ENCODE data around the gene WRAP73. TPM values are rescaled to one million over a fixed set of nuclear protein-coding genes. Genes with fewer than 3 reads are reported as not detected.
A peak's percentile ranks its signal among the peaks of the same experiment; 100 is the strongest.
"Not testable (repeated sequence)": the region's sequence is repeated elsewhere in the genome, so short reads cannot be mapped to it uniquely, and the experiment has no call there.

WRAP73 gene
- total RNA-seq, 3 donors from 2014 or later (not counting 1 experiment from before 2014, with no cell fraction given) = 27.8 to 35.4 (median 30.1) TPM

GRCh38 chr1:3586986-3587759 is 62.7 kb downstream of the WRAP73 start:
- Mint-ChIP-seq H3K36me3 (no peaks in the 10 kb centered on the region), H3K4me1 (peaks cover 0 to 10% of the 10 kb centered on the region in 2 donors), H3K27me3 (ENCODE audit: low read depth in 2 of 2) (no peaks in the 10 kb centered on the region), H3K4me3 (no peak overlapping the region), H3K27ac (peak overlapping the region in 1 of 2 donors; percentile 53), H3K9me3 (no peaks in the 10 kb centered on the region)
- ATAC-seq (no peak), DNase-seq (no peak)
- Histone ChIP-seq H3K9me3 (ENCODE audit: control insufficient read depth, insufficient read depth, low read length) (no peaks in the 10 kb centered on the region), H3K27me3 (ENCODE audit: control insufficient read depth, insufficient read depth, low read length) (no peaks in the 10 kb centered on the region), H3K4me1 (ENCODE audit: control insufficient read depth, insufficient read depth, low read length) (no peaks in the 10 kb centered on the region), H3K27ac (ENCODE audit: low read length) (no peak overlapping the region), H3K4me3 (ENCODE audit: low read length) (no peak overlapping the region), H3K36me3 (ENCODE audit: control insufficient read depth, insufficient read depth, low read length) (no peaks in the 10 kb centered on the region)
- intact Hi-C loops (cut with micrococcal nuclease) = no loop called here
- TF ChIP-seq CTCF (IDR thresholded peaks at IDR 0.05) = no peak
- WGBS (ENCODE audit: insufficient coverage) = 93% methylated on average over 23 of the region's 24 CpGs

- H3K9me3 Mint-ChIP-seq = no peaks in the 10 kb centered on the region
Measured at GRCh38 chr1:3585940-3586568, 63.8 kb downstream of the WRAP73 start.

GRCh38 chr1:3585353-3585868 is 64.5 kb downstream of the WRAP73 start:
- 51% methylated on average over 6 of the region's 6 CpGs for WGBS (ENCODE audit: insufficient coverage)

More at GRCh38 chr1:3585940-3586568, 63.8 kb downstream of the WRAP73 start:
- Histone ChIP-seq H3K27me3 (ENCODE audit: control insufficient read depth, insufficient read depth, low read length) (no peaks in the 10 kb centered on the region), H3K4me1 (ENCODE audit: control insufficient read depth, insufficient read depth, low read length) (no peaks in the 10 kb centered on the region), H3K4me3 (ENCODE audit: low read length) (no peak overlapping the region), H3K9me3 (ENCODE audit: control insufficient read depth, insufficient read depth, low read length) (no peaks in the 10 kb centered on the region), H3K36me3 (ENCODE audit: control insufficient read depth, insufficient read depth, low read length) (no peaks in the 10 kb centered on the region), H3K27ac (ENCODE audit: low read length) (no peak overlapping the region)
- DNase-seq (no peak), ATAC-seq (no peak)
- intact Hi-C loops (cut with micrococcal nuclease) = no loop called here
- no peak for TF ChIP-seq CTCF (IDR thresholded peaks at IDR 0.05)
- Mint-ChIP-seq H3K4me3 (no peak overlapping the region), H3K36me3 (no peaks in the 10 kb centered on the region), H3K27me3 (ENCODE audit: low read depth in 2 of 2) (no peaks in the 10 kb centered on the region), H3K4me1 (peaks cover 0 to 10% of the 10 kb centered on the region in 2 donors), H3K27ac (no peak overlapping the region)
- 90% methylated on average over 19 of the region's 19 CpGs for WGBS (ENCODE audit: insufficient coverage)

GRCh38 chr1:3584915-3585314 is 65.0 kb downstream of the WRAP73 start:
- no peak for TF ChIP-seq CTCF (IDR thresholded peaks at IDR 0.05)
- Mint-ChIP-seq H3K27ac (no peak overlapping the region), H3K4me1 (peaks cover 0 to 10% of the 10 kb centered on the region in 2 donors), H3K4me3 (no peak overlapping the region), H3K36me3 (no peaks in the 10 kb centered on the region), H3K27me3 (ENCODE audit: low read depth in 2 of 2) (no peaks in the 10 kb centered on the region), H3K9me3 (no peaks in the 10 kb centered on the region)
- H3K9me3 ChIP-seq (ENCODE audit: control insufficient read depth, insufficient read depth, low read length) = no peaks in the 10 kb centered on the region
- no peak overlapping the region for H3K4me3 ChIP-seq (ENCODE audit: low read length)
- H3K27ac ChIP-seq (ENCODE audit: low read length) = no peak overlapping the region
- no peaks in the 10 kb centered on the region for H3K36me3 ChIP-seq (ENCODE audit: control insufficient read depth, insufficient read depth, low read length)
- no peak for ATAC-seq
- no peaks in the 10 kb centered on the region for H3K4me1 ChIP-seq (ENCODE audit: control insufficient read depth, insufficient read depth, low read length)
- DNase-seq = no peak
- 81% methylated on average over 7 of the region's 7 CpGs for WGBS (ENCODE audit: insufficient coverage)
- intact Hi-C loops (cut with micrococcal nuclease) = no loop called here
- no peaks in the 10 kb centered on the region for H3K27me3 ChIP-seq (ENCODE audit: control insufficient read depth, insufficient read depth, low read length)

More at GRCh38 chr1:3585353-3585868, 64.5 kb downstream of the WRAP73 start:
- H3K4me1 ChIP-seq (ENCODE audit: control insufficient read depth, insufficient read depth, low read length); H3K27ac ChIP-seq (ENCODE audit: low read length); H3K27me3 ChIP-seq (ENCODE audit: control insufficient read depth, insufficient read depth, low read length); H3K4me3 Mint-ChIP-seq; H3K9me3 Mint-ChIP-seq; H3K9me3 ChIP-seq (ENCODE audit: control insufficient read depth, insufficient read depth, low read length); H3K27me3 Mint-ChIP-seq (ENCODE audit: low read depth in 2 of 2); H3K36me3 ChIP-seq (ENCODE audit: control insufficient read depth, insufficient read depth, low read length); H3K27ac Mint-ChIP-seq; H3K36me3 Mint-ChIP-seq; intact Hi-C loops (cut with micrococcal nuclease); DNase-seq; H3K4me1 Mint-ChIP-seq; H3K4me3 ChIP-seq (ENCODE audit: low read length): not testable (repeated sequence)
- ATAC-seq = peak in 1 of 3 donors; percentile 40

- intact Hi-C loops (cut with micrococcal nuclease); H3K27me3 Mint-ChIP-seq (ENCODE audit: low read depth in 2 of 2); ATAC-seq: not testable (repeated sequence)
Measured at GRCh38 chr1:3583751-3584150, 66.2 kb downstream of the WRAP73 start.

More at GRCh38 chr1:3583751-3584150, 66.2 kb downstream of the WRAP73 start:
- not testable (repeated sequence) for H3K27me3 ChIP-seq (ENCODE audit: control insufficient read depth, insufficient read depth, low read length); DNase-seq; H3K4me1 ChIP-seq (ENCODE audit: control insufficient read depth, insufficient read depth, low read length); H3K36me3 Mint-ChIP-seq; H3K4me1 Mint-ChIP-seq; H3K9me3 ChIP-seq (ENCODE audit: control insufficient read depth, insufficient read depth, low read length); H3K4me3 Mint-ChIP-seq; H3K36me3 ChIP-seq (ENCODE audit: control insufficient read depth, insufficient read depth, low read length); H3K4me3 ChIP-seq (ENCODE audit: low read length); H3K27ac Mint-ChIP-seq; H3K9me3 Mint-ChIP-seq; H3K27ac ChIP-seq (ENCODE audit: low read length)
- WGBS (ENCODE audit: insufficient coverage) = 86% methylated on average over 17 of the region's 21 CpGs
